GM12878 (cell line): ENCODE results near the gene PDCD1LG2. TPM values are rescaled to one million over a fixed set of nuclear protein-coding genes. Genes with fewer than 3 reads are reported as not detected.

Experiments
- ZBTB11 ChIP-seq: fragments of 450-650 bp; formaldehyde crosslinking; IDR thresholded peaks from 2 replicates; pipeline ENCODE4 v1.5.0; 2022; ENCODE audit warnings: mild to moderate bottlenecking, missing genetic modification characterization
- ZNF687 ChIP-seq: fragments of 450-650 bp; IDR thresholded peaks from 2 replicates; pipeline ENCODE4 v1.6.1; 2017; ENCODE audit warnings: mild to moderate bottlenecking, moderate library complexity
- polyA plus RNA-seq, 11 experiments: library from polyadenylated mRNA; depleted of rRNA in 4 of 11; unstranded in 6 of 11; stranded (reverse) in 5 of 11; fragments of >200 nt; fragmentation: Nextera tagmentation in 4 of 11; fragmentation: Illumina TruSeq in 1 of 11; extraction: Ambion mirVana in 4 of 11; extraction: Trizol in 1 of 11; gene quantifications; 1 replicate in 1 of 11; 2 replicates in 10 of 11; pipeline versions ENCODE4 v1.2.1 to v1.2.3, GENCODE V29; 2011 to 2016; ENCODE audit warnings: inconsistent platforms in 2 of 11, missing spikeins in 2 of 11, low read depth in 1 of 11
- total RNA-seq, 4 experiments: library from RNA; depleted of rRNA in 3 of 4; stranded (reverse); fragments of >200 nt in 3 of 4; fragmentation: Illumina TruSeq in 1 of 4; extraction: Trizol in 1 of 4; gene quantifications; 2 replicates each; pipeline versions ENCODE4 v1.2.1 to v1.2.3, GENCODE V29; 2013 to 2021

PDCD1LG2 gene
- total and polyA plus RNA-seq, 10 of the 15 experiments (the other 5 are each of a cell fraction or from before 2014, with no cell fraction given): 1.5 to 37.3 (median 3.0) TPM

GRCh38 chr9:5515261-5515650 lies 4.9 kb downstream of the PDCD1LG2 start (continued):
- TF ChIP-seq ZBTB11 (CRISPR knock-in tag): no peak
- 0 out of 2 replicates have a peak, but pooled peaks have one; percentile 12 for TF ChIP-seq ZNF687
